DOHH2 (cell line): ENCODE data around the gene ABCC6.

Experiments used
- CTCF ChIP-seq: fragments of 200-600 bp; sonication (generic); IDR thresholded peaks from one replicate; pipeline ENCODE4 v1.5.1; 2014; ENCODE audit warnings: antibody characterized with exemption, mild to moderate bottlenecking, low read depth, low read length; ENCODE audit not compliant: poor library complexity, severe bottlenecking
- EZH2phosphoT487 ChIP-seq: fragments of 200-600 bp; sonication (generic); IDR thresholded peaks from 2 replicates; pipeline ENCODE4 v1.6.1; 2017; ENCODE audit warnings: borderline replicate concordance, mild to moderate bottlenecking, antibody characterized with exemption, low read length, moderate library complexity, mixed read lengths

- TF ChIP-seq CTCF (no peak), EZH2phosphoT487 (no peak)
Measured at GRCh38 chr16:16113076-16113475, 110.2 kb downstream of the ABCC6 start.
